Natural killer cell (primary cell): ENCODE results near the gene WDR44. TPM values are rescaled to one million over a fixed set of nuclear protein-coding genes. Genes with fewer than 3 reads are reported as not detected.

ENCODE experiments used
- ATAC-seq, 3 donors: fragments of 150-1000 bp in 2 of 3; fragments of 200-7000 bp in 1 of 3; cut with Tn5 transposase; 1 replicate in 1 of 3; 2 replicates in 2 of 3; pipeline ENCODE4 v1.10.0; 2021; ENCODE audit warnings: mild to moderate bottlenecking in 2 of 3, moderate library complexity in 2 of 3
- DNase-seq, 2 donors: peaks; one replicate each; pipeline versions ENCODE4 v3.0.0 to v3.0.0-alpha.2; 2013 to 2021; ENCODE audit warnings: mixed read lengths in 1 of 2
- H3K27ac ChIP-seq: one replicate; pipeline ENCODE4 v1.5.1; 2013; ENCODE audit warnings: mild to moderate bottlenecking, low read length
- H3K27me3 ChIP-seq: one replicate; pipeline ENCODE4 v1.6.1; 2013; ENCODE audit warnings: low read length; ENCODE audit not compliant: control insufficient read depth, insufficient read depth
- H3K36me3 ChIP-seq: one replicate; pipeline ENCODE4 v1.6.1; 2013; ENCODE audit warnings: low read length; ENCODE audit not compliant: control insufficient read depth, insufficient read depth
- H3K4me1 ChIP-seq: one replicate; pipeline ENCODE4 v1.6.1; 2013; ENCODE audit warnings: low read length; ENCODE audit not compliant: control insufficient read depth, insufficient read depth
- H3K4me3 ChIP-seq: one replicate; pipeline ENCODE4 v1.5.1; 2013; ENCODE audit warnings: low read length
- H3K9me3 ChIP-seq: one replicate; pipeline ENCODE4 v1.6.1; 2013; ENCODE audit warnings: low read length; ENCODE audit not compliant: control insufficient read depth, insufficient read depth
- H3K27ac Mint-ChIP-seq, 2 donors: one replicate each; pipeline ENCODE4 v1.8.0; 2022; ENCODE audit warnings: mild to moderate bottlenecking in 2 of 2, mixed read lengths in 2 of 2, moderate library complexity in 1 of 2
- H3K27me3 Mint-ChIP-seq, 2 donors: one replicate each; pipeline ENCODE4 v1.8.0; 2022; ENCODE audit warnings: low read depth in 2 of 2, mixed read lengths in 2 of 2
- H3K36me3 Mint-ChIP-seq: one replicate; pipeline ENCODE4 v1.8.0; 2022; ENCODE audit warnings: mixed read lengths
- H3K4me1 Mint-ChIP-seq, 2 donors: one replicate each; pipeline ENCODE4 v1.8.0; 2022; ENCODE audit warnings: mixed read lengths in 2 of 2
- H3K4me3 Mint-ChIP-seq: one replicate; pipeline ENCODE4 v1.8.0; 2022; ENCODE audit warnings: mild to moderate bottlenecking, moderate library complexity, mixed read lengths
- H3K9me3 Mint-ChIP-seq, 2 donors: one replicate each; pipeline ENCODE4 v1.8.0; 2022; ENCODE audit warnings: mixed read lengths in 2 of 2
- WGBS: methylation state at CpG from one replicate; pipeline ENCODE4 v1.1.7; 2013; ENCODE audit warnings: missing lambda C conversion rate; ENCODE audit not compliant: insufficient coverage; 5-methylcytosine and 5-hydroxymethylcytosine counted together
- intact Hi-C: fragments of 100-400 bp; cut with micrococcal nuclease; formaldehyde crosslinking; loops from one replicate; pipeline ENCODE4 v1.14.2; 2022
- total RNA-seq, 4 donors: library from RNA; stranded (reverse); fragments of 120-200 nt in 1 of 4; gene quantifications; one replicate each; pipeline versions ENCODE4 v1.2.3 to v1.2.4, GENCODE V29; 2013 to 2022
- TF ChIP-seq, protein P1 (sequence below): fragments of 200-600 bp; IDR thresholded peaks from one replicate; pipeline ENCODE4 v1.8.0; 2022; ENCODE audit warnings: antibody characterized with exemption

WDR44 gene
- total RNA-seq, 3 donors from 2014 or later (not counting 1 experiment from before 2014, with no cell fraction given): 14.6 to 17.5 (median 16.0) TPM

DNA sequence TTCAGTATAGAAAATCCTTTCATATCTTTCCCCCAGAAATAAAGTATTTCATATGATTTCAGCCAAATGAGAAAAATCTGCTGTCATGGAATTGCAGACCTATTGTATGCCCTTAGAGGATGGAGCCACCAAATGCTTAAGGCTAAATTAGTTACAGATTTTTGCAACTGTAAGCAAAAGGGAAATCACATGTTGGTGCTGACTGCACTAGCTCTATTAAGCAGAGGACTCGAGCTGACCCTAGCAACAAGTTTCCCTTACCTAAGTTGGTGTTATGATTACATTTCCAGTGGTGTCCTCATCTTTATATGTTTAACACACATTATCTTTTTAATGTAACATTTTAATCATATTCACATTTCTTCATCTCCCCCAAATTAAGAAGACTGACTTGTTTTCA is 91.4 kb downstream of the WDR44 start:
- TF ChIP-seq, protein P1, sequence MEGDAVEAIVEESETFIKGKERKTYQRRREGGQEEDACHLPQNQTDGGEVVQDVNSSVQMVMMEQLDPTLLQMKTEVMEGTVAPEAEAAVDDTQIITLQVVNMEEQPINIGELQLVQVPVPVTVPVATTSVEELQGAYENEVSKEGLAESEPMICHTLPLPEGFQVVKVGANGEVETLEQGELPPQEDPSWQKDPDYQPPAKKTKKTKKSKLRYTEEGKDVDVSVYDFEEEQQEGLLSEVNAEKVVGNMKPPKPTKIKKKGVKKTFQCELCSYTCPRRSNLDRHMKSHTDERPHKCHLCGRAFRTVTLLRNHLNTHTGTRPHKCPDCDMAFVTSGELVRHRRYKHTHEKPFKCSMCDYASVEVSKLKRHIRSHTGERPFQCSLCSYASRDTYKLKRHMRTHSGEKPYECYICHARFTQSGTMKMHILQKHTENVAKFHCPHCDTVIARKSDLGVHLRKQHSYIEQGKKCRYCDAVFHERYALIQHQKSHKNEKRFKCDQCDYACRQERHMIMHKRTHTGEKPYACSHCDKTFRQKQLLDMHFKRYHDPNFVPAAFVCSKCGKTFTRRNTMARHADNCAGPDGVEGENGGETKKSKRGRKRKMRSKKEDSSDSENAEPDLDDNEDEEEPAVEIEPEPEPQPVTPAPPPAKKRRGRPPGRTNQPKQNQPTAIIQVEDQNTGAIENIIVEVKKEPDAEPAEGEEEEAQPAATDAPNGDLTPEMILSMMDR: no peak
- H3K27me3 Mint-ChIP-seq: no peaks in the 10 kb centered on the region
- no peak for DNase-seq
- peaks cover 28% of the 10 kb centered on the region for H3K36me3 ChIP-seq
- H3K36me3 Mint-ChIP-seq: no peaks in the 10 kb centered on the region
- no peaks in the 10 kb centered on the region for H3K4me1 ChIP-seq
- H3K27me3 ChIP-seq: no peaks in the 10 kb centered on the region
- no peak overlapping the region for H3K4me3 Mint-ChIP-seq
- H3K4me1 Mint-ChIP-seq: no peaks in the 10 kb centered on the region
- no peak overlapping the region for H3K4me3 ChIP-seq
- H3K9me3 Mint-ChIP-seq: no peaks in the 10 kb centered on the region
- H3K27ac Mint-ChIP-seq: no peak overlapping the region
- intact Hi-C loops: no loop called here
- H3K9me3 ChIP-seq: no peaks in the 10 kb centered on the region
- ATAC-seq: no peak
- no peak overlapping the region for H3K27ac ChIP-seq
- WGBS: 100% methylated on average over 1 of the region's 1 CpG

GRCh38 chrX:118448273-118448783 is 102.4 kb downstream of the WDR44 start:
- DNase-seq (no peak), ATAC-seq (no peak)
- Histone ChIP-seq H3K4me3 (no peak overlapping the region), H3K27me3 (no peaks in the 10 kb centered on the region), H3K4me1 (no peaks in the 10 kb centered on the region), H3K36me3 (peaks cover 14% of the 10 kb centered on the region), H3K9me3 (no peaks in the 10 kb centered on the region), H3K27ac (no peak overlapping the region)
- H3K27ac Mint-ChIP-seq: no peak overlapping the region
- H3K27me3 Mint-ChIP-seq: no peaks in the 10 kb centered on the region
- H3K4me1 Mint-ChIP-seq: no peaks in the 10 kb centered on the region
- H3K36me3 Mint-ChIP-seq: peaks cover 3% of the 10 kb centered on the region
- no peaks in the 10 kb centered on the region for H3K9me3 Mint-ChIP-seq
- TF ChIP-seq, protein P1: no peak
- H3K4me3 Mint-ChIP-seq: no peak overlapping the region
- 94% methylated on average over 3 of the region's 3 CpGs for WGBS
- intact Hi-C loops: no loop called here

- H3K4me3 ChIP-seq: no peak overlapping the region
- no peaks in the 10 kb centered on the region for H3K36me3 Mint-ChIP-seq
- WGBS: 100% methylated on average over 1 of the region's 3 CpGs
- no peaks in the 10 kb centered on the region for H3K4me1 ChIP-seq
- ATAC-seq: no peak
- no peaks in the 10 kb centered on the region for H3K9me3 Mint-ChIP-seq
- H3K4me3 Mint-ChIP-seq: no peak overlapping the region
- TF ChIP-seq, protein P1: no peak
- H3K27ac Mint-ChIP-seq: no peak overlapping the region
- H3K9me3 ChIP-seq: no peaks in the 10 kb centered on the region
- H3K36me3 ChIP-seq: peaks cover 3% of the 10 kb centered on the region
- no peaks in the 10 kb centered on the region for H3K4me1 Mint-ChIP-seq
- H3K27me3 Mint-ChIP-seq: no peaks in the 10 kb centered on the region
- H3K27ac ChIP-seq: no peak overlapping the region
- H3K27me3 ChIP-seq: no peaks in the 10 kb centered on the region
- intact Hi-C loops: no loop called here
- DNase-seq: no peak
Measured at GRCh38 chrX:118455013-118455412, 109.1 kb downstream of the WDR44 start.

DNA sequence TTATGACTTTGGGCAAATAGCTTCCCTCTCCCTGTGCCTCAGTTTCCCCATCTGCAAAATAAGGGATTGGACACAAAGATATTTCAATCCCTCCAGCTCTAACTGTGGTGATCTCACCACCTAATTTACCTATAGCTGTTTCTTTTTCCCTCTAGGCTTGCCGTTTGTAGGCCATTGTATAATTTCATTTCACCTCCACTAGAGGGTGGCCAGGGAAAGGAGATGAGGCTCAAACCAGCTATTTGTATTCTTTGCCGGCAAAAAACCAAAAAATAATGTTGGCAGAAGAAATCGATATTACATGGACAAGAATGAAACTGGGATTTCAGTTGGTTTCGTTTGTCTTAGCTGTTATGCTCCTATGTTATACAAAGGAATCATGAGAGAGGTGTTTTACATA is 113.6 kb downstream of the WDR44 start:
- TF ChIP-seq, protein P1: peak; percentile 46
- H3K36me3 ChIP-seq: no peaks in the 10 kb centered on the region
- H3K4me3 Mint-ChIP-seq: no peak overlapping the region
- intact Hi-C loops: loop anchor here (1.0 to 2.0 kb wide), 2 partner anchors 77 to 142 kb away; no protein-coding TSS in a partner anchor
- no peaks in the 10 kb centered on the region for H3K36me3 Mint-ChIP-seq
- H3K4me3 ChIP-seq: no peak overlapping the region
- H3K4me1 Mint-ChIP-seq: no peaks in the 10 kb centered on the region
- no peak overlapping the region for H3K27ac ChIP-seq
- 0% methylated on average over 1 of the region's 4 CpGs for WGBS
- no peak overlapping the region for H3K27ac Mint-ChIP-seq
- no peaks in the 10 kb centered on the region for H3K4me1 ChIP-seq
- H3K9me3 ChIP-seq: no peaks in the 10 kb centered on the region
- ATAC-seq: peak; percentile 55 to 67 (median 66)
- H3K9me3 Mint-ChIP-seq: no peaks in the 10 kb centered on the region
- no peaks in the 10 kb centered on the region for H3K27me3 ChIP-seq
- H3K27me3 Mint-ChIP-seq: peaks cover 0 to 7% of the 10 kb centered on the region in 2 donors
- DNase-seq: peak in 1 of 2 donors; percentile 67
